GM12873 (cell line): ENCODE measurements around the gene RAB8B.

Experiments
- TF ChIP-seq, protein P1 (sequence below): IDR thresholded peaks from 2 replicates; pipeline ENCODE4 v1.5.1; 2012; ENCODE audit warnings: low read depth, mild to moderate bottlenecking, moderate library complexity, low read length, control low read depth; ENCODE audit not compliant: insufficient read depth; ENCODE audit errors: missing control alignments

The RAB8B gene

GRCh38 chr15:63188926-63189871 is at the start of gene RAB8B:
TSS of gene RAB8B (plus strand) at chr15:63189606. CDS start at chr15:63189625, 19 bp downstream.
- TF ChIP-seq, protein P1, sequence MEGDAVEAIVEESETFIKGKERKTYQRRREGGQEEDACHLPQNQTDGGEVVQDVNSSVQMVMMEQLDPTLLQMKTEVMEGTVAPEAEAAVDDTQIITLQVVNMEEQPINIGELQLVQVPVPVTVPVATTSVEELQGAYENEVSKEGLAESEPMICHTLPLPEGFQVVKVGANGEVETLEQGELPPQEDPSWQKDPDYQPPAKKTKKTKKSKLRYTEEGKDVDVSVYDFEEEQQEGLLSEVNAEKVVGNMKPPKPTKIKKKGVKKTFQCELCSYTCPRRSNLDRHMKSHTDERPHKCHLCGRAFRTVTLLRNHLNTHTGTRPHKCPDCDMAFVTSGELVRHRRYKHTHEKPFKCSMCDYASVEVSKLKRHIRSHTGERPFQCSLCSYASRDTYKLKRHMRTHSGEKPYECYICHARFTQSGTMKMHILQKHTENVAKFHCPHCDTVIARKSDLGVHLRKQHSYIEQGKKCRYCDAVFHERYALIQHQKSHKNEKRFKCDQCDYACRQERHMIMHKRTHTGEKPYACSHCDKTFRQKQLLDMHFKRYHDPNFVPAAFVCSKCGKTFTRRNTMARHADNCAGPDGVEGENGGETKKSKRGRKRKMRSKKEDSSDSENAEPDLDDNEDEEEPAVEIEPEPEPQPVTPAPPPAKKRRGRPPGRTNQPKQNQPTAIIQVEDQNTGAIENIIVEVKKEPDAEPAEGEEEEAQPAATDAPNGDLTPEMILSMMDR: no peak

DNA sequence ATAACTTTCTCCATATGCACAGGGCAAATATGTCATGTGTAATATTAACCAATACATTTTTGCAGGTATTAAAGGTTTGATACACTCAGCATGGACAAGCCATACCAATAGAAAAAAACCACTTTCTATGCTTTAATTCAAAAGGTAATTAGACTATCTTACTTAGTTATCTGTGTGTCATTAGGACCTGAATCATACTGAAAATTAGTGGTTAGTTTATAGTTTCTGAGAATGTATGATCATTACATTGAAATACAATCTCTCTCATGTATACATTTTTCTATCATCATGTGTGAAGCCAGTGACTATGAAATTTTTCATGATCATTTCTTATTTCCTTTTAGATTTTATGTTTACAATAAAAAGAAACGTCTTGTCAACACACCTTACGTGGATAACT is 48.5 kb upstream of the RAB8B start:
- TF ChIP-seq, protein P1: no peak

- TF ChIP-seq, protein P1: no peak
Observed at GRCh38 chr15:63145426-63145825, 44.0 kb upstream of the RAB8B start.

DNA sequence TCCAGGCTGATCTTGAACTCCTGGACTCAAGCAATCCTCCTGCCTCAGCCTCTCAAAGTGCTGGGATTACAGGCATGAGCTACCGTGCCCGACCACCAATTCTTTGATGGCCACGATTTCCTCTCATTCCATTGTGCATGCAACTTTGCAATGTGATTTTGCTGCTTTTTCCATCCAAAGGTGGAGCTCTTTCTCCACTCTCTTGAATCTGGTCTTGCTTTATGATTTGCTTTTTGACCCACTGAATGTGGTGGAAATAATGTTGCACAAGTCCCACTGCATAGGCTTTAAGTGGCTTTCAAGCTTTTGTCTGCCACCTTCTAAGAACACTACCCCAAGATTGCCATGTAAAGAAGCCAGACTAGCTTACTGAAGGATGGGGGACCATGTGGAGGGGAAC is 42.7 kb upstream of the RAB8B start:
- TF ChIP-seq, protein P1: peak; percentile 10

DNA sequence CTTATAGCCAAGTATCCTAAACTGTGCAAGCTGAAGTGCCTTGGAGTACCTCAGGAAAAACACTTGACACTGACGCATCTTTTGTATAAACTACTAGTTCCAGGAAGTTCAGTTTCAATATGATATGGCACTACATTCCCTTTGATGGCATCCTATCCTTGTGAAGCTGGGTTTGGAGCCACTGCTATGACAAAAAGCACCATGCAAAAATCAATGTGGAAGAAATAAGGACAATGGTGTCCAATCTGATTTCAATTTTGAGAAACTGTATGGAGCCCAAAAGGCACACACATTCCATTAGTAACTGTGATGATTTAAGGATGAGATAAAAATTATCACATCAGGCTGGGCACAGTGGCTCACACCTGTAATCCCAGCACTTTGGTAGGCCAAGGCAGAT is 37.7 kb upstream of the RAB8B start:
- TF ChIP-seq, protein P1: no peak

DNA sequence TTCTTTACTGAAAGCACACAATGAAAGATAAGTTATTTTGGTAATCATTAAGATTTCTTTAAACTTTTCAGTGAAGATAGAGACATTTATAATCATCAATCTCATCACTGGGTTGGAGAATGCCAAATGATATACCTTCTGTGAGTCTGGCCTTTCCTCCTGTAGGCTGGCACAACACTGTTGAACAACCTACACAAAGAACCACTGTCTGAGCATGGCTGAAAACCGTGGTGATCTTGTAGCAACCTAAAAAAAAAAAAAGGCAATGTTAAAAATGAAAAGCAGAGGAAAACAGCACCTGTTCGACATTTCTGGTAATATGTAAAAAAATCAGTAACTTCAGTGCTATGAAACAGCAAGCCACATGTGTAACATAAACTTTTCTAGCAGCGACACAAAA is 33.9 kb upstream of the RAB8B start:
- TF ChIP-seq, protein P1: no peak

DNA sequence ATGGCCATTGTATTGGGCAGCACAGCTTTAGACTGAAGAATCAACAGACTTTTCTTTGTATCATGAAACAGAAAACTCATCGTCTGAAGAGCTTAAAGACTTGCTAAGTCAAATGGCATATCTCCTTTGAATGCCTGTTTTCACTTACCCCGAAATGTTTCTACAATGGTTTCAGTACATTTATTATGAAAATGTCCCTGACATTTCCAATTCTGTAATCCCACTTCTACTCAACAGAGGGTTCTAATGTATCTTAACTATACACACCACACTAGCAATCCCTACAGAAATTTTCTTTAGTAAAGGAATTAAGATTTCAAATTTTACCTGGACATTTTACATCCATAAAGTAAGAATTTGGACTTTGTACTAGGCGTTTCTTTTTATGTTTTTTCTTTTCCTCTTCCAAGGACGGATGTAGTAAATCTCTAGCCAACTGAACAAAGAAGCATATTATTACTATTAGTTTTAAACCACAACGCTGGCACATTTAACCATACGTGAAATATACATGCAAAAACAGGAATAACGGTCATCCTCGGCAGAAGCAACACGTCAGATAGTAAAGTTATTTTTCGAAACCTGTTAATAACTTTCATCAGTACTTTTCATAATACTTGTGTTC is 33.2 kb upstream of the RAB8B start:
- TF ChIP-seq, protein P1: no peak
